Measurements from ENCODE around the gene FAIM2.

- TF ChIP-seq CTCF (conservative IDR thresholded peaks at IDR 0.05) (no peak), ZFX (IDR thresholded peaks at IDR 0.05) (no peak)
Measured at GRCh38 chr12:49939707-49940106, 36.0 kb upstream of the FAIM2 start.

Measured in C4-2B (cell line).